ENCODE measurements around the gene ZNF655. TPM values are rescaled to one million over a fixed set of nuclear protein-coding genes. Genes with fewer than 3 reads are reported as not detected.
A peak's percentile ranks its signal among the peaks of the same experiment; 100 is the strongest.
"Not testable (repeated sequence)": the region's sequence is repeated elsewhere in the genome, so short reads cannot be mapped to it uniquely, and the experiment has no call there.

Gene ZNF655
- total RNA-seq, 2 experiments from 2014 or later = 92.0 to 92.7 TPM

GRCh38 chr7:99563650-99564049 lies 5.2 kb downstream of the ZNF655 start:
- peaks cover 55% of the 10 kb centered on the region for H3K36me3 Mint-ChIP-seq (ENCODE audit: low read depth)
- H3K9me3 Mint-ChIP-seq = no peaks in the 10 kb centered on the region
- peaks cover 38% of the 10 kb centered on the region for H3K4me1 Mint-ChIP-seq
- POLR2A ChIA-PET = no interaction called here
- H3K27ac Mint-ChIP-seq = no peak overlapping the region
- DNase-seq = no peak
- H3K27me3 Mint-ChIP-seq = no peaks in the 10 kb centered on the region
- CTCF ChIA-PET = no interaction called here
- no peak overlapping the region for H3K4me3 Mint-ChIP-seq

- H3K36me3 Mint-ChIP-seq (ENCODE audit: low read depth) = peaks cover 61% of the 10 kb centered on the region
- H3K27ac Mint-ChIP-seq, DNase-seq, POLR2A ChIA-PET, H3K9me3 Mint-ChIP-seq, CTCF ChIA-PET, H3K4me1 Mint-ChIP-seq, H3K27me3 Mint-ChIP-seq, H3K4me3 Mint-ChIP-seq: not testable (repeated sequence)
These were observed 10.3 kb downstream of the ZNF655 start for GRCh38 chr7:99568770-99569169.

GRCh38 chr7:99571768-99572167 lies 13.3 kb downstream of the ZNF655 start:
- Mint-ChIP-seq H3K27me3 (no peaks in the 10 kb centered on the region), H3K9me3 (no peaks in the 10 kb centered on the region), H3K4me1 (peaks cover 2% of the 10 kb centered on the region), H3K4me3 (no peak overlapping the region), H3K27ac (no peak overlapping the region), H3K36me3 (ENCODE audit: low read depth) (peaks cover 49% of the 10 kb centered on the region)
- ChIA-PET POLR2A (no interaction called here), CTCF (interaction anchor here (1.1 kb wide), 1 partner anchor 9 kb away, joined by 3 read pairs; no protein-coding TSS in a partner anchor)
- DNase-seq = no peak

- ChIA-PET POLR2A (no interaction called here), CTCF (no interaction called here)
- peaks cover 49% of the 10 kb centered on the region for H3K36me3 Mint-ChIP-seq (ENCODE audit: low read depth)
- no peak overlapping the region for H3K4me3 Mint-ChIP-seq
- no peak overlapping the region for H3K27ac Mint-ChIP-seq
- peaks cover 2% of the 10 kb centered on the region for H3K4me1 Mint-ChIP-seq
- H3K27me3 Mint-ChIP-seq = no peaks in the 10 kb centered on the region
- DNase-seq = no peak
- H3K9me3 Mint-ChIP-seq = no peaks in the 10 kb centered on the region
These were observed 14.8 kb downstream of the ZNF655 start for GRCh38 chr7:99573257-99573656.

- H3K27ac Mint-ChIP-seq = no peak overlapping the region
- H3K4me3 Mint-ChIP-seq = no peak overlapping the region
- no peaks in the 10 kb centered on the region for H3K9me3 Mint-ChIP-seq
- H3K4me1 Mint-ChIP-seq = peaks cover 20% of the 10 kb centered on the region
- peaks cover 31% of the 10 kb centered on the region for H3K36me3 Mint-ChIP-seq (ENCODE audit: low read depth)
- POLR2A ChIA-PET = no interaction called here
- CTCF ChIA-PET = interaction anchor here (1.0 kb wide), 1 partner anchor 9 kb away, joined by 3 read pairs; no protein-coding TSS in a partner anchor
- H3K27me3 Mint-ChIP-seq = no peaks in the 10 kb centered on the region
- DNase-seq = no peak
These were observed 17.8 kb downstream of the ZNF655 start for GRCh38 chr7:99576251-99576650.

GRCh38 chr7:99579281-99579955 lies 21.0 kb downstream of the ZNF655 start:
- Mint-ChIP-seq H3K4me3 (peak overlapping the region; percentile 73), H3K36me3 (ENCODE audit: low read depth) (peaks cover 3% of the 10 kb centered on the region), H3K27ac (no peak overlapping the region), H3K4me1 (peaks cover 20% of the 10 kb centered on the region), H3K9me3 (no peaks in the 10 kb centered on the region), H3K27me3 (no peaks in the 10 kb centered on the region)
- POLR2A ChIA-PET = no interaction called here
- DNase-seq = no peak
- CTCF ChIA-PET = interaction anchor here (0.7 kb wide), 1 partner anchor 406 kb away, joined by 4 read pairs; no protein-coding TSS in a partner anchor

- peak; percentile 33 for DNase-seq
- Mint-ChIP-seq H3K27me3 (no peaks in the 10 kb centered on the region), H3K36me3 (ENCODE audit: low read depth) (no peaks in the 10 kb centered on the region), H3K27ac (no peak overlapping the region), H3K4me1 (peaks cover 20% of the 10 kb centered on the region), H3K9me3 (no peaks in the 10 kb centered on the region), H3K4me3 (peak overlapping the region; percentile 73)
- POLR2A ChIA-PET = no interaction called here
- CTCF ChIA-PET = interaction anchor here (0.7 to 1.3 kb wide), 3 partner anchors 8 to 406 kb away, joined by 3 to 7 read pairs (median 4); no protein-coding TSS in a partner anchor
These were observed 21.7 kb downstream of the ZNF655 start for GRCh38 chr7:99579956-99580777.

GRCh38 chr7:99580778-99581332 lies 22.4 kb downstream of the ZNF655 start:
- CTCF ChIA-PET = interaction anchor here (1.0 to 1.3 kb wide), 2 partner anchors 9 to 22 kb away, joined by 3 to 7 read pairs; no protein-coding TSS in a partner anchor
- H3K27me3 Mint-ChIP-seq; H3K36me3 Mint-ChIP-seq (ENCODE audit: low read depth); POLR2A ChIA-PET; DNase-seq; H3K9me3 Mint-ChIP-seq: not testable (repeated sequence)
- H3K4me1 Mint-ChIP-seq = peaks cover 20% of the 10 kb centered on the region
- peak overlapping the region; percentile 73 for H3K4me3 Mint-ChIP-seq
- H3K27ac Mint-ChIP-seq = peak overlapping the region; percentile 46

GRCh38 chr7:99588868-99589267 lies 30.4 kb downstream of the ZNF655 start:
- no peak overlapping the region for H3K4me3 Mint-ChIP-seq
- no peak for DNase-seq
- CTCF ChIA-PET = no interaction called here
- H3K36me3 Mint-ChIP-seq (ENCODE audit: low read depth) = no peaks in the 10 kb centered on the region
- H3K27ac Mint-ChIP-seq = no peak overlapping the region
- H3K4me1 Mint-ChIP-seq = no peaks in the 10 kb centered on the region
- no peaks in the 10 kb centered on the region for H3K27me3 Mint-ChIP-seq
- POLR2A ChIA-PET = no interaction called here
- no peaks in the 10 kb centered on the region for H3K9me3 Mint-ChIP-seq

GRCh38 chr7:99594948-99595745 lies 36.7 kb downstream of the ZNF655 start:
- no peaks in the 10 kb centered on the region for H3K36me3 Mint-ChIP-seq (ENCODE audit: low read depth)
- H3K4me1 Mint-ChIP-seq = no peaks in the 10 kb centered on the region
- no peaks in the 10 kb centered on the region for H3K27me3 Mint-ChIP-seq
- ChIA-PET CTCF (no interaction called here), POLR2A (no interaction called here)
- DNase-seq = no peak
- H3K9me3 Mint-ChIP-seq = no peaks in the 10 kb centered on the region
- no peak overlapping the region for H3K27ac Mint-ChIP-seq
- no peak overlapping the region for H3K4me3 Mint-ChIP-seq

- H3K36me3 Mint-ChIP-seq (ENCODE audit: low read depth) = no peaks in the 10 kb centered on the region
- no peak for DNase-seq
- ChIA-PET POLR2A (no interaction called here), CTCF (no interaction called here)
- no peak overlapping the region for H3K27ac Mint-ChIP-seq
- no peaks in the 10 kb centered on the region for H3K9me3 Mint-ChIP-seq
- no peaks in the 10 kb centered on the region for H3K27me3 Mint-ChIP-seq
- H3K4me3 Mint-ChIP-seq = no peak overlapping the region
- peaks cover 1% of the 10 kb centered on the region for H3K4me1 Mint-ChIP-seq
These were observed 38.0 kb downstream of the ZNF655 start for GRCh38 chr7:99596408-99596955.

GRCh38 chr7:99597762-99598501 lies 39.5 kb downstream of the ZNF655 start, which contains the start of gene TMEM225B:
TSS of gene TMEM225B (plus strand) at chr7:99598267. CDS start at chr7:99604389, 6,122 bp downstream.
- no peak within 1 kb of the TSS for H3K4me3 Mint-ChIP-seq
- H3K9me3 Mint-ChIP-seq = no peaks in the 10 kb centered on the region
- CTCF ChIA-PET = interaction anchor here (1.1 to 1.6 kb wide), 2 partner anchors 11 to 19 kb away, joined by 3 to 6 read pairs; partner anchors contain the start of gene ZSCAN25
- no peaks in the 10 kb centered on the region for H3K27me3 Mint-ChIP-seq
- H3K27ac Mint-ChIP-seq = no peak within 1 kb of the TSS
- DNase-seq = peak; percentile 74
- no peaks in the 10 kb centered on the region for H3K36me3 Mint-ChIP-seq (ENCODE audit: low read depth)
- peaks cover 4% of the 10 kb centered on the region for H3K4me1 Mint-ChIP-seq
- POLR2A ChIA-PET = no interaction called here
